Suprapubic skin (tissue), 4 donors: ENCODE data around the gene IL1RL2. TPM values are rescaled to one million over a fixed set of nuclear protein-coding genes. Genes with fewer than 3 reads are reported as not detected.

Source experiments
- DNase-seq, 2 donors: peaks; one replicate each; pipeline ENCODE4 v3.0.0-alpha.2; 2019; ENCODE audit warnings: low spot score in 2 of 2
- H3K27ac ChIP-seq: fragments of 200-600 bp; sonication (generic); one replicate; pipeline ENCODE4 v1.5.1; 2019
- H3K27me3 ChIP-seq: fragments of 200-600 bp; sonication (generic); one replicate; pipeline ENCODE4 v1.5.1; 2019
- H3K36me3 ChIP-seq: fragments of 200-600 bp; sonication (generic); one replicate; pipeline ENCODE4 v1.5.1; 2019
- H3K4me1 ChIP-seq: fragments of 200-600 bp; sonication (generic); one replicate; pipeline ENCODE4 v1.5.1; 2019
- H3K4me3 ChIP-seq: fragments of 200-600 bp; sonication (generic); one replicate; pipeline ENCODE4 v1.5.1; 2019; ENCODE audit warnings: mild to moderate bottlenecking
- H3K9me3 ChIP-seq: fragments of 200-600 bp; sonication (generic); one replicate; pipeline ENCODE4 v1.5.1; 2019
- CTCF ChIP-seq, 2 donors: fragments of 200-600 bp in 1 of 2; fragments of 450-650 bp in 1 of 2; sonication (generic) in 1 of 2; IDR thresholded peaks; one replicate each; pipeline ENCODE4 v1.5.1; 2016 to 2019; ENCODE audit warnings: antibody characterized with exemption in 2 of 2, mild to moderate bottlenecking in 1 of 2, moderate library complexity in 1 of 2
- EP300 ChIP-seq: sonication (generic); formaldehyde crosslinking; IDR thresholded peaks from one replicate; pipeline ENCODE4 v1.6.1; 2017; ENCODE audit warnings: antibody characterized with exemption
- POLR2A ChIP-seq, 2 donors: fragments of 450-650 bp; IDR thresholded peaks; one replicate each; pipeline ENCODE4 v1.6.1; 2017; ENCODE audit warnings: antibody characterized with exemption in 2 of 2, mild to moderate bottlenecking in 2 of 2, moderate library complexity in 2 of 2
- POLR2AphosphoS5 ChIP-seq, 3 donors: sonication (generic); formaldehyde crosslinking; IDR thresholded peaks; one replicate each; pipeline ENCODE4 v1.6.1; 2017; ENCODE audit warnings: antibody characterized with exemption in 3 of 3
- WGBS: methylation state at CpG from one replicate; pipeline ENCODE4 v1.1.5; 2018; 5-methylcytosine and 5-hydroxymethylcytosine counted together
- total RNA-seq, 4 donors: library from RNA; depleted of rRNA; stranded (reverse); fragments of >200 nt; gene quantifications; one replicate each; pipeline ENCODE4 v1.1.0, GENCODE V29; 2016

Gene IL1RL2
- total RNA-seq, 4 donors from 2014 or later: 7.0 to 15.9 (median 12.0) TPM

DNA sequence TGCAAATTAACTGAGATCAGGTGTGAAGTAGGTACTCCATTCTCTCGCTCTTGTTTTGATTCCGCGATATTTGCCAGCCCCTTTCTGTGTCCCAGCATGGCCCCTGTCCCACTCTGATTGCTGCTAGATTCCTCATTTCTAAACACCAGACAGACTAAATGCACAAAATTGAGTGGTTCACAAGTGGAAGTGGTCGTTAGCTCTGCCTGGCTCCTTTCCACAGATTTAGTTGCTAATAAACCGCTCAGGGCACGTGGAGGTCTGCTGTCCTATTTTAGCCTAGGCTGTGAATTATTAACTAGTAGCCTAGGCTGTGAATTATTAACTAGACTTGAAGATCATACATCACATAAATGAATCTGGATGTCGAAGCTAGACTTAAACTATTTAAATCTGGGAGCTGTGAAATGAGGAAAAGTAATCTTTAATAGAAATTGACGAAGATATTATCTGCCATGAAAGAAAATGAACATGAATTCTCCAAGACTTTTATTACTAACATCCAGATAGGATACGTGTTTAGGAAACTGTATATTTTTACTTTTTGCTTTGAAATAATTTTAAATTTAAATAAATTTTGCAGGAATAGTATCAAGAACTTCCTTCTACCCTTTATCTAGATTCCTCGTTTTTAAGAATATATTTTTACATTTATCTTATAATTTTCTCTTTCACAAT is 3.7 kb downstream of the IL1RL2 start:
- 93% methylated on average over 10 of the region's 10 CpGs for WGBS
- Histone ChIP-seq H3K4me3 (no peak overlapping the region), H3K36me3 (no peaks in the 10 kb centered on the region), H3K4me1 (peaks cover 12% of the 10 kb centered on the region), H3K27me3 (no peaks in the 10 kb centered on the region), H3K27ac (no peak overlapping the region), H3K9me3 (no peaks in the 10 kb centered on the region)
- TF ChIP-seq POLR2A (IDR thresholded peaks at IDR 0.05) (no peak), POLR2AphosphoS5 (IDR thresholded peaks at IDR 0.05) (no peak), CTCF (IDR thresholded peaks at IDR 0.05) (no peak), EP300 (no peak)
- no peak for DNase-seq

DNA sequence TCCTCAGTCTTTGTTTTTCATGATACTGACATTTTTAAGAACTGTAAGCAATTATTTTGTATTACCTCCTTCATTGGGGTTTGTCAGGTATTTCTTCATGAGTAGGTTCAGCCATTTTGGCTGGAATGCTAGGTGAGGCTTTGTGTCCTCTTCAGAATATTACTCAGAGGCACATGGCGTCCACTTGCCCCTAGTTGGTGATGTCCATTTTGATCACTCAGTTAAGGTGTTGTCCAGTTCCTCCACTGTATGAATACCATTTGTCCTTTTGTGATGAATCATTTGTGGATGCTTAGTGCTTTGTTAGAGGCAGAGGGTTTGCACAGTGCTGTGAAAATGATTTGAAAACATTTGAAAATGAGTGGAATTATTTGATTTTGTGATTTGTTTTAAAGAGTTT is 4.7 kb downstream of the IL1RL2 start:
- H3K36me3 ChIP-seq: no peaks in the 10 kb centered on the region
- H3K27ac ChIP-seq: no peak overlapping the region
- peaks cover 8% of the 10 kb centered on the region for H3K4me1 ChIP-seq
- WGBS: 96% methylated on average over 1 of the region's 1 CpG
- H3K27me3 ChIP-seq: no peaks in the 10 kb centered on the region
- DNase-seq: no peak
- TF ChIP-seq POLR2A (IDR thresholded peaks at IDR 0.05) (no peak), EP300 (no peak), POLR2AphosphoS5 (IDR thresholded peaks at IDR 0.05) (no peak), CTCF (IDR thresholded peaks at IDR 0.05) (no peak)
- no peaks in the 10 kb centered on the region for H3K9me3 ChIP-seq
- H3K4me3 ChIP-seq: no peak overlapping the region

GRCh38 chr2:102193074-102193473 is 6.3 kb downstream of the IL1RL2 start:
- TF ChIP-seq POLR2A (IDR thresholded peaks at IDR 0.05) (no peak), EP300 (no peak), POLR2AphosphoS5 (IDR thresholded peaks at IDR 0.05) (no peak), CTCF (IDR thresholded peaks at IDR 0.05) (no peak)
- Histone ChIP-seq H3K4me1 (no peaks in the 10 kb centered on the region), H3K36me3 (no peaks in the 10 kb centered on the region), H3K9me3 (no peaks in the 10 kb centered on the region), H3K4me3 (no peak overlapping the region), H3K27ac (no peak overlapping the region), H3K27me3 (no peaks in the 10 kb centered on the region)
- WGBS: 68% methylated on average over 1 of the region's 1 CpG
- DNase-seq: no peak

DNA sequence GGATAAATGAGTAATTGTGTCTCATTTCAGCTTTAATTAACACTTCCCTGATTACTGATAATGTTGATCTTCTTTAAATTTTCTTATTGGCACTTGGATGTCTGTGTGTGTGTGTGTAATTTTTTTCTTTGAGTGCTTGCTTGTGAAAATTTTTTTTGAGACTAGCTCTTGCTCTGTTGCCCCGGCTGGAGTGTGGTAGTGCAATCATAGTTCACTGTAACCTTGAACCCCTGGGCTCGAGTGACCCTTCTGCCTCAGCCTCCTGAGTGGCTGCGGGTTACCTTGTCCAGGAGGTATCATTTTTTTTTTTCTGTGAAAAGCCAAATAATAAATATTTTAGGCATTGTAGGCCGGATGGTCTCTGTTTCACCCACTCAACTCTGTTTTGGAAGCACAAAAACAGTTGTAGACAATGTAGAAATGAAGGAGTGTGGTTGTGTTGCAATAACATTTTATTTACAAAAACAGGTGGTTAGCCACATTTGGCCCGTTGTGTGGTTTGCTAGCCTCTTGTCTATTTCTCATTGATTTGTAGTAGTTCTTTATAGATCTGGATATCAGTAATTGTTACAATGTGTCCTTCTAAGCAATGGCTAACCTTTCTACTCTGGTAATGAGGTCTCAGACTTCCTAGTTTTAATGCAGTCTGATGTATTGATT is 7.9 kb downstream of the IL1RL2 start:
- TF ChIP-seq EP300: no peak
- TF ChIP-seq POLR2AphosphoS5 (IDR thresholded peaks at IDR 0.05): no peak
- H3K9me3 ChIP-seq: no peaks in the 10 kb centered on the region
- H3K36me3 ChIP-seq: no peaks in the 10 kb centered on the region
- no peak overlapping the region for H3K4me3 ChIP-seq
- H3K4me1 ChIP-seq: no peaks in the 10 kb centered on the region
- WGBS: 89% methylated on average over 5 of the region's 5 CpGs
- no peak for DNase-seq
- no peak overlapping the region for H3K27ac ChIP-seq
- no peaks in the 10 kb centered on the region for H3K27me3 ChIP-seq

DNA sequence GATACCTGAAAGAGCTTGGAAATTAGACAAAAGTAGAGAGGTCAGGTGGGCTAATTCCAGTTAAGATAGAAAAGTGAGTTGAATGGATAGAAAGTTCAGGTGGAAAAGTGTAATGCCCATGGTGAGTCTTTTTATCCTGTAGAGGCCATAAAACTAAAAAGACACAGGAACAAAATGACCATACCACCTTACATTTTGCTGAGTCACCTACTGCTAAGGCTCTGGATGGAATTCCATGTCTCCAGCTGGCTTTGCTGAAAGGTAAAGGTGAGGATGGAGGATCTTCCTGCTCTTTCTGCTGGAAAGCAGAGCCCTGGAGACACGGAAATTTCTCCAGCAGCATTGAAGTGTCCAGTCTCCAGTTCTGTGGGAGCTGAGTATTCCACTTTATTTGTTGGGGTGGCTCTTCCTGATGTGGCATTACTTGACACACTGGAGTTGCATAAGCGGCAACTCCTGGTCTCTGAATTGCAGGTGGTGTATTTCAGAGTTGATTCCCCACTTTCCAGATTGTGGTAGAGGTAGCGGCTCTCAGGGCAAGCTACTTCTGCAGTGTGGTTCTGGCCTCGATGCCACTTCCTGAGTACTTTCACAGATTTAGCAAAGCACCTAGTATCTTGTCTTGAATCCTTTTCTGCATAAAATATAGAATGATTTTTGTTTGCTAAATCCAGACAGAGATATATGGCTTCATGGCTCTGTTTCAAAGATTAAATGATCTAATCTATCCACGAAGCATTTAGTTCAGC is 10.7 kb downstream of the IL1RL2 start:
- 92% methylated on average over 5 of the region's 5 CpGs for WGBS
- H3K36me3 ChIP-seq: peaks cover 7% of the 10 kb centered on the region
- DNase-seq: no peak
- H3K9me3 ChIP-seq: no peaks in the 10 kb centered on the region
- H3K27me3 ChIP-seq: no peaks in the 10 kb centered on the region
- no peak for TF ChIP-seq POLR2AphosphoS5 (IDR thresholded peaks at IDR 0.05)
- TF ChIP-seq CTCF (IDR thresholded peaks at IDR 0.05): no peak
- TF ChIP-seq EP300: no peak
- TF ChIP-seq POLR2A (IDR thresholded peaks at IDR 0.05): no peak
- H3K4me1 ChIP-seq: no peaks in the 10 kb centered on the region
- H3K27ac ChIP-seq: no peak overlapping the region
- no peak overlapping the region for H3K4me3 ChIP-seq
